NCI-H1694 treated with DMSO at 0.1 percent for 48 hours (cell line): ENCODE data around the gene SEZ6.

Experiments
- DNase-seq: peaks from one replicate; lab custom pipeline; 2025; lab: John Stamatoyannopoulos, UW

The SEZ6 gene

GRCh38 chr17:28974451-28974850 is 31.4 kb downstream of the SEZ6 start:
- no peak for DNase-seq

DNA sequence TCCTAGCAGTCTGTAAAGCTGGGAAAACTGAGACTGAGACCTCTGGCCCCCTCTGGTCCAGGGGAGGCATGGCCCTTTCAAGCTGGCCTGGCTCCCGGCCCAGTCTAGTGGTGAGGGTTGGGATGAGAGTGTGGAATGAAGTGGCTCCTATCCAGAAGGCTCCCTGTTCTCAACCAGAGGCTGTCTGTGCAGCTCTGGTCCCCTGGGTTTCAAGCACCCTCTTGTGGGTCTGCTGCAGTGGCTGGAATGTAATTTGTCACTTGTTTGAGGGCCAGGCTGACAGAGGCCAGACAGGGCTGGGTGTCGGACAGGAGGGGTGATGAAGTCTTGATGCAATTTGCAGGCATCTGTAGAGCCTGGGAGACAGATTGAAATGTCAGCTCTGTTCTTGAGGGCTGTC is 32.4 kb downstream of the SEZ6 start:
- DNase-seq: no peak

DNA sequence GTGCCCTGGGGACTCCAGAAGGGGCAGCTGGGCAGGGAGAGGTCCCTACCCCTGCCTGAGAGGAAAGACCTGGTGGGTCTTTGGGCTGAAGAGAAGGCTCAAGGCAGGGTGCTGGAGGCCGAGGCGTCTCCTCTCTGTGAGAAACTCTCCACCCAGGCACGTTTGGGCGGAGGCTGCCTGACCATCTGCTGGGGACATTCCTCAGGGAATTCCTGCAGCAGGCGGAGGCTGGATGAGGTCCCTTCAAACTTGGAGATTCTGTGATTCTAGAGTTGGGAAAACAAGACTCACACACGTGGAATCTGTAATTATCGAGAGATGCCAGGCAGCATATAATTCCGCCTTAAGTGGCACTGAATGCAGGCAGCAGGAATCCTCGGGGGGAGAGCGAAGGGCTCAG is 33.4 kb downstream of the SEZ6 start:
- DNase-seq: no peak

DNA sequence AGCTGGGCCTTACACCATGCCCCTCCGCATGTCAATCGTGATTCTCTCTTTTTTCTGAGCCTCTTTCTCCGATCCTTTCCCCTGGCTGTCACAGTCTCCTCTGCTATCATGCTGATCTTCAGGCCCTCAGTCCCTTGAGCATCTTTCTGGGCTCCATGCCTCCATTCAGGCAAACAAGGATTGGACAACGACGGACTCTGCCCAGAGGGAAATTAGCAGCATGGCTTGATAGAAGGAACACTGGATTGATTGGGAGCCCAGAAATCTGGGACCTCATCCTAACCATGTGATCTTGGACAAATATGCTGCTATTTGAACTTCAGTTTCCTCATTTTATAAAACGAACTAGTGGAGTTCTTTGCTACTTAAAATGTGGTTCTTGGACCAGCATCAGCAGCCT is 35.0 kb downstream of the SEZ6 start:
- no peak for DNase-seq

DNA sequence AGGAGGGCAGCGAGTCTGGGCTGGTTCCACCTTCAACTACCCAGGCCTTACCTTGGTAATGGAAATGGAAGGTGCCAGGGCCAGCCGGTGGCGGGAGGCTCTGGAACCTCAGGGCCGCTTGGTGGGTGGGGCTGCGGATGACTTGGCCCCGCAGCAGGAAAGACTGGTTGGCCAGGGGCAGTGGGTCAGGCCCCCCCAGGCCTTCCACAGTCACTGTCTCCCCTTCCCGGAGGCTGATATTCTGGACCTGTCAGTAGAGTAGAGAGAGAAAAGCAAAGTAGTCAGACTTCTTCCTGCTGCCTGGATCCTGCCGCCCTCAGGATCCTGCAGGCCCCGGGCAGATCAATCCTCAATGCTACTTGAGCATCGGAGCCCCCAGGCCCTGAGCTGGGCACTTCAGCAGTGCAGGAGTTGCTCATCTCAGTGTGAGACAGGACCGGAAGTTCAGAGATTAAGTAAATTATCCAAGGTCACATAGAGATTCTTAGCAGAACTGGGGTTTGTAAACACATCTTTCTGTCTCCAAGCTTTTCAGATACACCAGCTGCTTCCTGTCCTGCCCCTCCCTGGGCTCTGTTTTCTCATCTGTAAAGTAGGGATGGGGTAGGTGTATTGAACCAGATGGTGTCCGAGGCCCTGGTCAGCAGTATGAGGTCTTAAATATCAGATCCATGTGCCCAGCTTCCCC is 36.0 kb downstream of the SEZ6 start:
- no peak for DNase-seq

GRCh38 chr17:28968914-28969295 is 36.9 kb downstream of the SEZ6 start:
- no peak for DNase-seq

DNA sequence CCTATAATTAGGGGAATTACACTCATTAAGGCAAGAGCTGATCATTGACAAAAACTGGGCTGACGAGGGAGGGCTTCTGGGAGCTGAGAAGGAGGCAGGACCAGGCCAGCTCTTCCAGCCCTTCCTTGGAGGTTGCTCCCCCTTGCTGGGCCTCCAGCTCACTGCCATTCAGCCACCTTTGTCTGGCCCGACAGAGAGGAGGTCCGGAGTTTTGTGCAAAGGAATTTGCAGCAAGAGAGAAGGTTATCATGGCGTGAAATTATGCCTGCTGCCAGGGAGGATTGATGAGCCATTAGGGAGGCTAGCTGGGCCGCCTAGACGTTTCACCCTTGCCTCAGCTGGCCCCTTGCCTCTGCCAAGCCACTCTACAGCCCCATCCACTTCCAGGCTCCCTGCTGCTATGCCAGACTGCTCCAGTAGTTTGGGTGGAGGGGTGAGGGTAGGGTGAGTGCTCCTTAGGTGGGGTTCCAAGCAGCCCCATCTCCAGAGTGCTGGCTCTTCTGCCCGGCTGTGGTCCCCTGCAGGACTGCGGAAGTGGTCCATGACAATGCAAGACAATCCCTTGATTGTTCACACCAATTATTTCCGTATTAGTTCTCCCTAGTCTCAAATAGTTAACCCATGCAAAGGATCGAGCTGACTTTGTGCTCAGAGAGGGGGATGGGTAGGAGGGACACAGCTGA is 37.5 kb downstream of the SEZ6 start:
- DNase-seq: no peak

GRCh38 chr17:28967221-28968135 is 38.4 kb downstream of the SEZ6 start:
- DNase-seq: peak; percentile 80

- DNase-seq: no peak
Observed at GRCh38 chr17:28963841-28964240, 42.0 kb downstream of the SEZ6 start.

DNA sequence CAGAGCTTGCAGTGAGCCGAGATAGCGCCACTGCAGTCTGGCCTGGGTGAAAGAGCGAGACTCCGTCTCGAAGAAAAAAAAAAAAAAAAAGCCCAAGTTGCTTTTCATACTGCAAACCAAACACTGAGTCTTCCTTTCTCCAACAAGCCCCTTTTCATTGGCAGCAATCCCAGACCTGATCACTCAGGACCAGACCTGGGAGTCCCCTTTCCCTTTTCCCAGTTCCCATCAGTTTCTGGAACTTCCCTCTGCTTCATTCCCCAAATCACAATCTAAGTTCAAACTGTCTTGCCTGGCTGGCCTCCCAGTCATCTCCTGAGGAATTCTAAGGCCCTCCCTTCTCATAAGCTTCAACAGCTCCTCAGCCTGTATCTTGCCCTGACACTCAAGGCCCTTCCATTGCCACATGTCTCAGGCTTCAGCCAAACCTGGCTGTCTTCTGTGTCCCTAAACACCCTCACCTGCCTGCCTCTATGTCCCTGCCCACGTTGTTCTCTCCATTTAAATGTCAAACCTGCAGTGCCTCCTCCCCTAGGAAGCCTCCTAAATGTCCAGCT is 42.7 kb downstream of the SEZ6 start:
- DNase-seq: no peak

DNA sequence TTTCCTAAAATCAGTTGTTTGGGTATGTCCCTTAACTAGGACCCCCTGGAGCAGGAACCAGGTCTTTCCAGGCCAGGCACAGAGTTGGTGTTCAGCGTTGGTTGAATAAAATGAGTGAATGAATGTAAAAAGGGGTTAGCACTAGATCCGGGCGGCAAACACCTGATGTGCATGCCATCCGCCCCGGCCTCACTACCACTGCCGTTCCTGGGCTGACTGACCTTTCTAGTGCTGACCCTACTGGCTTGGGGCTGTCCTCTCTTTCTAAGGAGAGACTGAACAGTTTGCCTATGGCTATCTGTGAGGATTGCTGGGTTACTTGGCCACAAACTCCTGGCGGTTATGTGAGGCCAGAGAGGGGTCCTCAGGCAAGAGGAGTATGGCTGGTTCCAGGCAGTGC is 44.4 kb downstream of the SEZ6 start:
- DNase-seq: no peak

- DNase-seq: no peak
Observed at GRCh38 chr17:28960256-28961061, 45.4 kb downstream of the SEZ6 start.

DNA sequence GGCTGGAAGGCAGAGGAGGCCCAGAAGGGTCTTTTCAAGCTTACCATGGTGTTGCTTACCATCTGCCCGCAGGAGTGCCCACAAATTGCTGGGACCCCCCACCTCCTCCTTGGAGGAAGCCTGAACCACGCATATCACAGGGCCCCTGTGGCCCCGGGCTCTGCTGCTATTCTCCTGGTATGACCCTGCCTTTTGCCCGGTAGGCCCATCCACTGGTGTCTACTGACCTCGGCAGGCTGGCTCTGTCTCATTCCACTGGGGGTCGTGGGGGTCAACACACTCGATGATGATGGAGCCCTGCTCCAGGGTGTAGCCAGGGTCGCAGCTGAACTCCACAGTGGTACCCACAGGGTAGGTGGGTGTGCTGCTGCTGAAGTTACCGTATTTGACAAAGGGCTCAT is 46.4 kb downstream of the SEZ6 start:
- no peak for DNase-seq

DNA sequence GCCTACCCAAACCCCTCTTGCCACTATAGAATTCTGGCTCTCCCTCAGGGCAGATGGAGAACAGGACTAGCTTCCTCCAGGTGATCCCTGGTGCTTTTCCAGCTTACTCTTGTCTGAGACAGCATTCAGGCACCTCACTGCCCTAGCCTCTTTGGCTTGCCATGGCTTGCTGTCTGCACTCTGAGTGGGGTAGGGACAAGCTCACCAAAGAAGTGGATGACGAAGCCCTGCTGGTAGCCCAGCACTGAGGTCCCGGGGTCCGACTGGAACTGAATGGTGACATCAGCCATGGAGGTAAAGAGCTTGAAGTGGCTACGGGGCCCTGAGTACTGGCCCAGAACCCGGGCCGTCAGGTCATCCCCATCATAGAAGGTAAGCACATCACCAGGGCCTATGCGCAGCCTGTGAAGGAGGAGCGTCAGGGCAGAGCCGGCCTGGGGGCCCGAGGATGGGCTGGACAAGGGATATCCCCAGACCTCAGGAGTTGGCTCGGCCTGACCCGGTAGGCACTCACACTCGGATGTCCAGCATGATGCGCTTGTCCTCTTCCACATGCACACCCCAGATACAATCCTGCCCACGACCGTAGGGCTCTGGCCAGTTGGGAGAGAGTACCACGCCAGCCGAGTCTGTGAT is 46.9 kb downstream of the SEZ6 start:
- DNase-seq: no peak

DNA sequence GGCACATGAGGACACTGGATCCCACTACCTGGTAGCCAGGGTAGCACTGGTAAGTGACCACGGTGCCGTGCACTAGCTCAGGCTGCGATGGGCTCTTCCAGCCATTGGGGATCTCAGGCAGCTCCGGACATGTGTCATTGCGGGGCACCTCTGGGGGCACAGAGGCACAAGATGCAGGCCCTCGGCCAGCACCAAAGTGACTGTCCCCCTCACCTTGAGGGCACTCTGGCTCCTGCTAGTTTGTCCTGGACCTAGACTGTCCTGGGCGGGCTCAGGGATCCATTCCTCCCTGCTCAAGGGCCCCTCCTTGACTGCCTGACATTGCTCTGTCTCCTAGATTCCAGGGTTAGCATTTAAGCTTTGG is 47.9 kb downstream of the SEZ6 start:
- DNase-seq: no peak

DNA sequence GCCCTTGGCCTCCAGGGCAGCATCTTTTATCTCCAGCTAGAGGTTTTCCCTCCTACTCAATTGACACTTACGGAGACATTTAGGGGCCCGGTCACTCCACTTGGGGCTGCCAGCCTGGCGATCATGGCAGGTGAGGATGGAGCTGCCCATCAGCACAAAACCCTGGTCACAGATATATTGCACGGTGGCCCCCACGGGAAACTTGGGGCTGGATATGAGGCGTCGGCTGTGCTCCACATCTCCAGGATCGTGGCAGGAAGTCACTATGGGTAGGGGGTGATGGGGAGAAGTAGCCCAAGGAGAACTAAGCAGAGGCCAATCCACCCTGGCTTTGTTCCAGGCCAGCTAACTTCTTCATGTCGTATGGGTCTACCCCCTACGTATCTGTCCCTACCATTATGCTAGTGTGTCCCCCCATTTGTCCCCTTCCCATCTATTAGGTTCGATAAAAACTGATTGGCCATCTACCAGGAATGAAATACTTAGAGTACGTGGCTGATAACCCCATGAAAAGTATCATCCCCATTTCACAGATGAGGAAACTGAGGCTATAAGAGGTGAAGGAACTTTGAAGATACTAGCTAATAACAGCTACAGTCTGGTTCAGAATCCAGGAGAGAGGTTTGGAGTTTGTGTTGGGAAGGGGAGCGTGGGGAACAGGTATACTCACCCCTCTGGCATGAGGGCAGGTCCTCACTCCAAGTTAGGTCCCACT is 48.4 kb downstream of the SEZ6 start:
- DNase-seq: no peak

DNA sequence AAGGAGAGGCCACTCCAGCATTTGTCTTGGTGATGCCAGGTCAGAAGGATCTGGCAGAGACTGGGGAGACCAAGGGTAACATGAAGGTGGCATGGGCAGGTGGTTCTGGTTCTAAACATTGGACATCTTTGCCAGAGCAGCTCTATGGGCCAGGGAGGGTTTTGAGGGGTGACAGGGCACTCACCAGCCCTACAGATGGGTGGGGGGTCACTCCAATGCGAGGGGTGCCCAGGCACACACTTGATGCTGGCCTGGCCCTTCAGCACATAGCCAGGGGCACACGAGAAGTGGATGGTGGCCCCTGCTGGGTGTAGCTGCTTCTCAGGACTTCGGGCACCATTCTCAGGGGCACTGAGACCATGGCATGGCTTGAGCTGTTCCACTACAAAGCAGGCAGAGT is 49.0 kb downstream of the SEZ6 start:
- DNase-seq: no peak

GRCh38 chr17:28956112-28956511 is 49.7 kb downstream of the SEZ6 start:
- DNase-seq: no peak

- DNase-seq: no peak
Observed at GRCh38 chr17:28955408-28955807, 50.4 kb downstream of the SEZ6 start.

DNA sequence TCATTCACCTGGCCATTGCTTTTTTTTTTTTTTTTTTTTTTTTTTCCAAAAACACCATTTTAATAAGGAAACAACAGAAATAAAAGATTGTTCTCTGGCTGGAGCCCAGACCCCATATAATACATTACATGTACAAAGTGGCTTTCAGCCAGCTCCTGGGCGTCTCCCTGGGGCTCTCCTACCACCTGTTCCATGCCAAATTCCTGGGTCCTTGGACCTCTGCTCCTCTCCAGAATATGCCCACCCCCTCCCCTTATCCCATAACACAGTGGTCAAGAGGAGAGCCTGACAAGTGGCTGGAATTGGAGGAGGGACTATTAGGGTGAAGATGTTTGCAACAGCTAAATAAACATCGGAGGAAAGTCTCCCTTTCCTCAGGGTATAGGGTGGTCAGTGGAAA is 50.9 kb downstream of the SEZ6 start:
- no peak for DNase-seq
